Right cardiac atrium (tissue), 5 donors: ENCODE results near the gene CKB. TPM values are rescaled to one million over a fixed set of nuclear protein-coding genes. Genes with fewer than 3 reads are reported as not detected.

Experiments used
- ATAC-seq, 2 donors: fragments of 200-7000 bp; cut with Tn5 transposase; one replicate each; pipeline versions ENCODE4 v1.8.0 to v1.9.1; 2020; ENCODE audit warnings: moderate library complexity in 2 of 2, mild to moderate bottlenecking in 1 of 2
- DNase-seq, 3 donors: peaks; one replicate each; pipeline ENCODE4 v3.0.0-alpha.2; 2020
- H3K27ac ChIP-seq: one replicate; pipeline ENCODE4 v1.5.1; 2013; ENCODE audit warnings: mild to moderate bottlenecking, low read length, control low read depth, moderate library complexity
- H3K27me3 ChIP-seq: one replicate; pipeline ENCODE4 v1.6.1; 2013; ENCODE audit not compliant: control insufficient read depth, insufficient read depth
- H3K4me1 ChIP-seq: one replicate; pipeline ENCODE4 v1.6.1; 2013; ENCODE audit warnings: low read length; ENCODE audit not compliant: control insufficient read depth, insufficient read depth
- H3K4me3 ChIP-seq: one replicate; pipeline ENCODE4 v1.5.1; 2013; ENCODE audit warnings: low read length, control low read depth
- H3K9me3 ChIP-seq: one replicate; pipeline ENCODE4 v1.6.1; 2013; ENCODE audit warnings: low read length; ENCODE audit not compliant: control insufficient read depth
- WGBS: extraction: QIAGEN DNeasy Blood & Tissue Kit; methylation state at CpG from one replicate; pipeline ENCODE4 v1.1.7; 2013; 5-methylcytosine and 5-hydroxymethylcytosine counted together
- intact Hi-C, 4 donors: fragments of 100-400 bp; cut with DNase I; formaldehyde crosslinking; loops; one replicate each; pipeline versions ENCODE4 v1.11.0 to v1.14.0; 2022 to 2023
- polyA plus RNA-seq: library from polyadenylated mRNA; stranded (reverse); fragments of 200-250 nt; gene quantifications from one replicate; pipeline ENCODE4 v1.2.3, GENCODE V29; 2013
- total RNA-seq, 4 donors: library from RNA; stranded (reverse); fragmentation: NEBNext Ultra II Directional; extraction: Animal tissue kit (Norgen Biotek cat#: 25700); gene quantifications; one replicate each; pipeline ENCODE4 v1.2.1, GENCODE V29; 2021
- donor health status: healthy with polysubstance abuse.
- donor health status: DM: no; HTN: yes; CAD: no.
- donor health status: DM: no; HTN: no; CAD: no.
- donor health status: DM: no; HTN: yes; CAD: no; lungs with severe emphysema.
- donor health status: DM: yes; HTN: yes; CAD: no.

Gene CKB
- total and polyA plus RNA-seq, 5 donors: 478 to 843 (median 594) TPM

DNA sequence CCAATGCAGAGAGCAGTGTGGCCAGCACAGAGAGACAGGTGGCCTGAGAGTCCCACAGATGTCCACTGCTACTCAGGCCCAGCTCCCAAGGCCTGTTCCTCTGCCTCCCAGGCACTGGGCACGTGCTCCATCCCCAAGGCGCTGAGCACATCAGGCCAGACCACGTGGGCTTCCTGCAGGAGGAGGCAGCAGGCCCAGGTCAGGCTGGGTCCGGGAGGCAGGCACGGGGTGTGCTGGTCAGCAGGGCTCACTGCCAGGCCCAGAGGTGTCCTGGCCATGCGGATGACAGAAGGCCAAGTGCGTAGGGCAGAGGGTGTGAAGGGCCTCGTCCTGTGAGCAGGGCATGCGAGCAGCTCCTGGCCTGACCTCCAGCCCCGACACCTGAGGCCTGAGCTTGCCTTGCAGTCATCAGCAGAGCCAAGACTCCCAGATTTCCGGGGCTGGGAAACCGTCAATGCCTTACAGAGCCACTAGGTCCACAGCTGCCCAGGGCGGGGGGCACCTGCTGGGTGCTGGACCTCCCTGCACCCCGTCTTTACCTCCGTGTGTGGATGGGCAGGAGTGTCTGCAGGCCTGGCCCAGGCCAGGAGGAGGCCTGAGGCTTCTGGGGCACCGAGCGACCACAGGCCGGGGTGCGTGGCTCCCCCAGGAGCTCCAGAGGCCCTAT is 21.2 kb upstream of the CKB start:
- H3K4me1 ChIP-seq: no peaks in the 10 kb centered on the region
- no peaks in the 10 kb centered on the region for H3K9me3 ChIP-seq
- peak; percentile 1 to 2 for ATAC-seq
- H3K27ac ChIP-seq: no peak overlapping the region
- no peak overlapping the region for H3K4me3 ChIP-seq
- WGBS: 55% methylated on average over 19 of the region's 19 CpGs
- DNase-seq: peak; percentile 48 to 83 (median 80)
- no peaks in the 10 kb centered on the region for H3K27me3 ChIP-seq
- intact Hi-C loops: no loop called here

DNA sequence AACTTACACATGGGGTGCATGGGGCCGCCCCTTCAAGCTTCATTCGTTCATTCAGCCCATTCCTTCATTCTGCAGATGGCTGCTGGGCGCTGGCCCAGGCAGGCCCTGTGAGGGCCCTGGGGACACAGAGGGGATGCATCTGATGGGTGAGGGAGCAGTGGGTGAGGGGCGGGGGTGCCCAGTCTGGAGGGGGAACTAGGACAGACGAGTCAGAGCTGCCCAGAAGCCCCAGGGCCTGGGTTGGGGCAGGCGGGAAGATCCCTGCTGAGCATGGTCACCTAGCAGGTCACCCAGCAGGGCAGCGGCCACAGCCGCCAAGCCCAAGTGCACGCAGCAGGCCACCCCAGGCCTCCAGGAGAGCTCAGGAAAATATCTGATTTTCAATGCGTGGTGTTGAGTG is 20.5 kb upstream of the CKB start:
- Histone ChIP-seq H3K9me3 (no peaks in the 10 kb centered on the region), H3K4me3 (no peak overlapping the region), H3K4me1 (no peaks in the 10 kb centered on the region), H3K27ac (no peak overlapping the region), H3K27me3 (no peaks in the 10 kb centered on the region)
- 68% methylated on average over 10 of the region's 10 CpGs for WGBS
- ATAC-seq: no peak
- peak; percentile 21 to 69 (median 60) for DNase-seq
- intact Hi-C loops: no loop called here

DNA sequence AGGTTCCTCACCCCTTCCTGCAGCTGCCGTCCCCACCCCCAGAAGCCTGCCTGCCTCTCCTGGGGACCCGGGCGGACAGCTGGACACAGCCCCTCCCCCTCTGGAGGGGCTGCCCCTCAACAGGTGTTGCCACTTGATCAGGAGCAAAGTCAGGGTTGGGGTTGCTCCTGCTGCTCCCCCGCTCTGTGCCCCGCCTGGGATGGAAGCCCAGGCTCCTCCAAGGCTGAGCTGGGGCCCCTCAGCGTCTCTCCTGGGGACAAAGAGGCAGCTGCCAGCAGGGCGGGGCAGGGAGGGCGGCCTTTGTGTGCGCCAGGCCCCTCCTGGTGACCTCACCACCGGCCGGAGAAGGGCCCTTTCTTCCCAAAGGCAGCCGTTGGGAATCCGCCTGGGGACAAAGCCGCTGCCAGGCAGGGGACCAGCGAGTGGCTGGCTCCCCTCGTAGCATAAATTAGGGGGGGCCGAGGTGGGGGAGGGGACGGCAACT is 20.0 kb upstream of the CKB start:
- Histone ChIP-seq H3K4me3 (no peak overlapping the region), H3K27ac (peak overlapping the region; percentile 28), H3K27me3 (no peaks in the 10 kb centered on the region), H3K4me1 (no peaks in the 10 kb centered on the region), H3K9me3 (no peaks in the 10 kb centered on the region)
- ATAC-seq (peak; percentile 43 to 48), DNase-seq (peak; percentile 86 to 93 (median 92))
- WGBS: 14% methylated on average over 18 of the region's 18 CpGs
- intact Hi-C loops: no loop called here

DNA sequence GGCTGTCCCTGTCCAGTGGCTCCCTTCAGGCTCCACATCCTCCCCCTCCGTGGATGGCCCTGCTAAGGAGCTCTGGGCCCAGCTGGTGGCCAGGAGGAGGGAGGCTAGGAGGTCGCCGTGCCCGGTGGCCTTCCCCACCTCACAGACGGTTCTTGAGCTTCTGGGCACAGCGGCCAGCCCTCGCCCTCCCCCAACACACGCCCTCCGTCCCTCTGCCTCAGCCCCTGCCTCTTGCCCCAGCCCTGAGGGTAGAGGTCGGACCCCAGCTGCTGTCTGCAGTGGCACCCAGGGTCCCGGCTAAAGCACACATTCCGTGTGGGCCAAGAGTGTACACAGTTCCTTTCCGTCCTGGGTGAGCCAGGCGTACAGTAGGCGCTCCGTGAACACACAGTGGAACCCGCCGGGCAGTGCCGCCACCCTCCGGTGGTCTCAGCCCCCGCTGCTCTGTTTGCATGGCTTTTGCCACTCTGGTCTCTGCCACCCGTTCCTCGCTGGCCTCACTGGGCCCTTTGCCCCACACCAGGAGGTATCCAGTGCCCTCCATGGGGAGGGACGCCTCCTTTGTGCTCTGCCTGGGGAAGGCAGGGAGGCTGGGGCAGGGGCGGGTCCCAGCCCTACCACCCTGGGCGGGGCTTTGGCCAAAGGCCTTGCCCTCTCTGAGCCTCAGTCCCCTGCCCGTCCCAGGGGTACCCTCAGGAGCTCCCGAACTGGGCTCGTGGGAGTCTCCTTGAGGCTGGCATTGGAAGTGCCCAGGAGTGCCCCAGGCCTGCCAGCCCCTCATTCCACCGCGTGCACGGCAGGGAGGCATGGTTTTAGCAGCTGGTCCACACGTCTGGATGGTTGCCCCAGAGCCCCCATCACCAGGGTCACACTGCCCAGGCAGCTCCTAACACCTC is 19.3 kb upstream of the CKB start:
- Histone ChIP-seq H3K4me3 (no peak overlapping the region), H3K4me1 (no peaks in the 10 kb centered on the region), H3K27ac (peak overlapping the region; percentile 28), H3K27me3 (no peaks in the 10 kb centered on the region), H3K9me3 (no peaks in the 10 kb centered on the region)
- intact Hi-C loops: no loop called here
- DNase-seq (peak; percentile 32 to 76 (median 65)), ATAC-seq (peak in 1 of 2 donors; percentile 1)
- 64% methylated on average over 33 of the region's 33 CpGs for WGBS

DNA sequence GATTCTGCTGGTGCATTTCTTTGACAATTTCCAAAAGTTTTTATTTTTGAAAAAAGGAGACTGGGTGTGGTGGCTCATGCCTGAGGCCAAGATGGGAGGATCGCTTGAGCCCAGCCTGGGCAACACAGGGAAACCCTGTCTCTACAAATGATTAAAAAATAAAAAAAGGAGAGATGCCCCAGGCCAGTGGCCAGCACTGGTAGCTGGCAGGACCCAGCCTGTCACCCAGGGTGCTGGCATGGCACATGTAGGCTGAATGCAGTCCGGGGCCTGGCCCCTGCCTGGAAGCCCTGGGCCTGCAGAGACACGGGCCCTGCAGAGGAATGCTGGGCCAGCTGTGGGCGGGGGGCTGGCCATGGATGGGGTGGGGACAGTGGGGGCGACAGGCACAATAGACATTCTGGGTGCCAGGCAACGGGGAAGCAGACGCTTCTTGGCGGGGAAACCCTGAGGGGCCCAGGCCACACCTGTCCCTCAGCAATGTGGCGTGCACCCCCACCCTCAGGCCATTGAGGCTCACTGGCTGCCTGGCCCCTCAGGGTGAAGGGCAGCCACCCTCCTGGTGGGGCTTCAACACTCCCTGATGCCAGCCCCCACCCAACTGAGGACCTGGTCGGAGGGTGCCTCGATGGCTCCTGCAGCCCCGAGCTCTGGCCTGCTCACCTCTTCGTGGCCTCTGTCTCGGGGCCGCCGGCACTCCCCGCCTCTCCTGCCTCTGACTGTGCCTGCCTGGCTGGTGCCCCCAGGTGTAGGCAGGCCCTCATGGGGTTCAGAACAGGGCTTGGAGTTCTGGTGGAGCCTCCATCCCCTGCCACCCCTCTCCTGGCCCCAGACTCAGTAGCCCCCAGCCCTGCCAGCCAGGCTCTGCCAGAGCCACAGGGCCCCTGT is 18.4 kb upstream of the CKB start:
- 53% methylated on average over 17 of the region's 17 CpGs for WGBS
- Histone ChIP-seq H3K27ac (peak overlapping the region; percentile 53), H3K4me3 (no peak overlapping the region), H3K4me1 (no peaks in the 10 kb centered on the region), H3K27me3 (no peaks in the 10 kb centered on the region), H3K9me3 (no peaks in the 10 kb centered on the region)
- intact Hi-C loops: no loop called here
- DNase-seq (peak; percentile 19 to 73 (median 70)), ATAC-seq (no peak)

DNA sequence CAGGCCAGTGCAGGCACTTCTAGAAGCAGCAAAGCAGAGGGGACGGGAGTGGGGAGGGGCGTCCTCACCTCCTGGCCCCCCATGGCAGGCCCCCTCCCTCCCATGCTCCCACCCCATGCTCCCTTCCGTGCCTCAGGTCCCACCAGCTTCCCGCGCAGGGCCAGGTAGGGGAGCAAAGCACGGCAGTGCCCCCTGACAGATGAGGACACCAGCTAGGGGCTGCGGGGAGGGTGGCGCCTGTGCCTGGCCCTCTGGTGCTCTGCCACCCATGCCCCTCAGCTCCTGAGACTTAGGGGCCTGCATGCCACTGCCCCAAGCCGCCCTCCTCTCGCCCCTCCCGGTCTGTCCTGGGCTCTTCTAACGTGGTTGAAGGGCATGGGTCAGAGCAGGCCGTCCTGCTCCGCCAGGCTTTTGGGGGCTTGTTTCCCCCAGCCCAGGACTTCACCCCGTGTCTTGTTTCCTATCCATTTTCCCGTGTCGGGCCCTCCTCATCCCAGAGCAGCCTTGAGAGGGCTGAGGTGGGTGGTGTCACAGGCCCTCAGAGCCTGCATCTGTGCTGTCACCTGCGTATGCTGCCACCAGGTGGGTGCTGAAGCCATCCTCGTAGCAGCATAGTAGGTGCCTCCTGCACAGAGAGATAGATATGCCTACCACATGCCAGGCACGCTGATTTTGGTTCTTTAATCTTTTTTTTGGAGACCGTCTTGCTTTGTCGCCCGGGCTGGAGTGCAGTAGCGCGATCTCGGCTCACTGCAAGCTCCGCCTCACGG is 16.6 kb upstream of the CKB start:
- H3K27me3 ChIP-seq: no peaks in the 10 kb centered on the region
- DNase-seq: peak; percentile 14 to 49 (median 47)
- no peak overlapping the region for H3K4me3 ChIP-seq
- ATAC-seq: no peak
- WGBS: 64% methylated on average over 28 of the region's 28 CpGs
- H3K9me3 ChIP-seq: no peaks in the 10 kb centered on the region
- intact Hi-C loops: no loop called here
- no peaks in the 10 kb centered on the region for H3K4me1 ChIP-seq
- peak overlapping the region; percentile 4 for H3K27ac ChIP-seq

DNA sequence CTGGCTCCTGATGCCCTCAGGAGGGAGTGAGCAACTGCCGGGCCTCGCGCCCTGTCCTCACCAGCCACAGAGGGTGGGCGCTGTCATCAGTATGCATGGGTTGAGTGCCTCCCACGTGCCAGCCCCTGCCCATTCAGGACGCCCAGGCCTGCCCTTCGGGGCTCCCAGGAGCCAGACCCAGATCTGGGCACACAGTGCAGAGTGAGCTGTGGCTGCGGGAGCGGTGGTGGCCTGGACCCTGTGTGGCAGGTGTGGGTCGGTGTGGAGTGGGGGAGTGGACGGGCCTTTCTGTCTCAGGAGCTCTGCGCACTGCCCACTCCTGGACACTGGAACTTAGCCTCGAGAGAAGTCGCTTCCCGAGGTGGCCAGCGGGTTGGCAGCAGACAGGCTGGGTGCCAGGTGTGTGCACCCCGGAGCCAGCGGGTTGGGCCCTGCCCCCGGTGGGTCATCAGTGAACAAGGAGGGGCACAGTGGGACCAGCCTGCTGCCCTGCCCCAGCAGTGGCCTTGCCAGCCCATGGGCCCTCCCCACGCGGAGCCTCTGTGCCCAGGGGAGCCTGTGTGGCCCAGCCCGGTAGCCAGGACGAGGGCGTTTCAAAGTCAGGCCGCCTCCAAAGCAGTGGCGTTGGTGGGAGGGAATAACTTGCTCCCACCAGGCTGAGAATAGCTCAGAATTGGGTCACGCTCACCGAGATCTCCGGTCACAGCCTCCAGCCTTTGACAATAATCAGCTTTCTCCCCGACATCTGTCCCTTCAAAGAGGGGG is 15.8 kb upstream of the CKB start:
- Histone ChIP-seq H3K4me3 (no peak overlapping the region), H3K27me3 (no peaks in the 10 kb centered on the region), H3K9me3 (no peaks in the 10 kb centered on the region), H3K27ac (peak overlapping the region; percentile 6), H3K4me1 (no peaks in the 10 kb centered on the region)
- peak; percentile 7 to 14 for ATAC-seq
- WGBS: 40% methylated on average over 30 of the region's 30 CpGs
- DNase-seq: peak; percentile 57 to 85 (median 74)
- intact Hi-C loops: no loop called here

DNA sequence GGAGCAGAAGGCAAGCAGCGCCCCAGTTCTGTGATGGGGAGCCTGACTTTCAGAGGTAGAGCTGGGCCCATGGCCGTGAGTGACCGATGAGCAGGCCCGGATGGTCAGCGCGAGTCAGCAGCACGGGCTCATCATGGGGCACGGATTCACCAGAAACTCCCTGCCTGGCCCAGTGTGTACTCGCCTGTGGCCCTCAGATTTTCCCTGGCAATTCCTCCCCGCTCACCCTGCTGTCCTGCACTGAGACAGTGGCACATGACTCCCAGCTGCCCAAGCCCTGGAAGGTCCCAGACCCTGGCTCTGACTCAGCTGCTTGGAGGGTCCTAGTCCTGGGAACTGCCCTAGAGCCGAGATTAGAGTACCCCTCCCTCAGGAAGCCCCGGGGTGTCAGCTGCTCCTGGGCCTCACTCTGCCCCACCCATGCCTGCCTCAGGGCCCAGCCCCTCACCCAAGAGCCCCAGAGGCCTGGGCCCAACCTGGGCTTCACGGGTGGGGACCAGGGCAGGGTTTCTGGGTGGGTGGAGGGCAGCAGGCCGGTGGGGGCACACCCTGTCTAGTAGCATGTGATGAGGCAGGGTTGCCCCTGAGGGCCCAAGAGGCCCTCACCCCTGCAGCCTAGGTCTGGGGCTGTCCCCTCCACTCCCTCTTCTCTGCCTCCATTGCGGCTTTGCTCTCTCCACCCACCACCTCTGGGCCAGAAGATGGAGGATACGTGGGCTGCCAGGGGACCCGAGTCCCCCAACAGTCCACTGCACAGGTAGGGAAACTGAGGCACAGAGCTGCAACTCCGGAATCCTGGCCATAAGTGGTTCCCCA is 14.8 kb upstream of the CKB start:
- no peak for ATAC-seq

DNA sequence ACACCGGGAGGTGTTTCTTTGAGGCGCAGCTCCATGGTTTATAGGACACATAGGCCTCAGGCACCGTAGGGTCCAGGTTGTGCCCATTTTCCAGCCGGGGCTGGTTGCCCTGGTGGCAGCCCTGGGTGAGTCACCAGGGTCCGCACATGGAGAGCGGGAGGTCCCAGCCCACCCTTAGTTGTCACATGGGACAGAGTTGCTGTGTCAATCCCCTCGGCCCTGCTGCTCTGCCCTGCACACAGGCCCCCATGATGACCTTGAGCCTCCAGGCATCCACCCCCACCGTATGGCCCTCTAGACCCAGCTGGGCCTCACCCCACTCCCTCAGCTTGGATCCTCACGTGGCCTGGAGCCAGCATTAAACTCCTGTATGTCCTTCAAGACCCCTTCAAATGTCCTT is 14.1 kb upstream of the CKB start:
- H3K4me3 ChIP-seq: no peak overlapping the region
- no peaks in the 10 kb centered on the region for H3K27me3 ChIP-seq
- DNase-seq (peak; percentile 19 to 45 (median 35)), ATAC-seq (no peak)
- H3K27ac ChIP-seq: no peak overlapping the region
- 76% methylated on average over 9 of the region's 9 CpGs for WGBS
- H3K9me3 ChIP-seq: no peaks in the 10 kb centered on the region
- no peaks in the 10 kb centered on the region for H3K4me1 ChIP-seq
- intact Hi-C loops: no loop called here

More for the DNA sequence above, 14.8 kb upstream of the CKB start:
- WGBS: 70% methylated on average over 18 of the region's 18 CpGs
- Histone ChIP-seq H3K9me3 (no peaks in the 10 kb centered on the region), H3K27ac (no peak overlapping the region), H3K4me1 (no peaks in the 10 kb centered on the region), H3K27me3 (no peaks in the 10 kb centered on the region), H3K4me3 (no peak overlapping the region)
- intact Hi-C loops: no loop called here
- peak; percentile 10 to 44 (median 40) for DNase-seq
